Measurements from ENCODE around the gene KIF2C. TPM values are rescaled to one million over a fixed set of nuclear protein-coding genes. Genes with fewer than 3 reads are reported as not detected.

The KIF2C gene
- polyA plus RNA-seq, 1 donor from 2014 or later = 1.5 TPM

- H3K4me3 ChIP-seq (ENCODE audit: low read length) = no peak within 1 kb of the TSS
- no peaks in the 10 kb centered on the region for H3F3A ChIP-seq (ENCODE audit: insufficient read depth, low read length, poor library complexity, severe bottlenecking)
- no peak within 1 kb of the TSS for H2AFZ ChIP-seq (ENCODE audit: low read depth, low read length)
- no peaks in the 10 kb centered on the region for H3K9me2 ChIP-seq (ENCODE audit: insufficient read depth, low read length)
- H3K27me3 ChIP-seq (ENCODE audit: insufficient read depth, low read depth, low read length) = no peaks in the 10 kb centered on the region
- H4K20me1 ChIP-seq (ENCODE audit: insufficient read depth) = no peaks in the 10 kb centered on the region
- no peaks in the 10 kb centered on the region for H3K79me2 ChIP-seq (replicated peaks; ENCODE audit: insufficient read depth, low read length)
- H3K36me3 ChIP-seq (ENCODE audit: insufficient read depth, low read length) = no peaks in the 10 kb centered on the region
- H3K9me3 ChIP-seq (ENCODE audit: low read length) = no peaks in the 10 kb centered on the region
- TF ChIP-seq RAD21 (conservative IDR thresholded peaks at IDR 0.05) = no peak
- TF ChIP-seq CTCF (IDR thresholded peaks at IDR 0.05; ENCODE audit: poor library complexity, severe bottlenecking) = no peak
- TF ChIP-seq EP300 (conservative IDR thresholded peaks at IDR 0.05; ENCODE audit: poor library complexity, severe bottlenecking) = no peak
- no peak for TF ChIP-seq SMC3 (conservative IDR thresholded peaks at IDR 0.05; ENCODE audit: poor library complexity)
- no peak for TF ChIP-seq EZH2 (IDR thresholded peaks at IDR 0.05; ENCODE audit: borderline replicate concordance, insufficient read depth, low read length, poor library complexity, severe bottlenecking)
- TF ChIP-seq TAF1 (IDR thresholded peaks at IDR 0.05; ENCODE audit: low read depth) = no peak
- no peak within 1 kb of the TSS for H3K27ac ChIP-seq (ENCODE audit: low read length)
- H3K9ac ChIP-seq (ENCODE audit: low read length) = no peak within 1 kb of the TSS
- H3K4me2 ChIP-seq (ENCODE audit: low read length) = no peak within 1 kb of the TSS
Observed at GRCh38 chr1:44808063-44808937, 68.7 kb downstream of the KIF2C start, which contains the start of gene BTBD19. Gene BTBD19 (plus strand): TSS chr1:44808523. CDS start chr1:44808821, 298 bp downstream.

GRCh38 chr1:44808938-44809917 is 69.6 kb downstream of the KIF2C start:
- no peaks in the 10 kb centered on the region for H4K20me1 ChIP-seq (ENCODE audit: insufficient read depth)
- H3K79me2 ChIP-seq (replicated peaks; ENCODE audit: insufficient read depth, low read length) = no peaks in the 10 kb centered on the region
- no peaks in the 10 kb centered on the region for H3K9me2 ChIP-seq (ENCODE audit: insufficient read depth, low read length)
- no peaks in the 10 kb centered on the region for H3K27me3 ChIP-seq (ENCODE audit: insufficient read depth, low read depth, low read length)
- no peak overlapping the region for H2AFZ ChIP-seq (ENCODE audit: low read depth, low read length)
- no peak overlapping the region for H3K4me3 ChIP-seq (ENCODE audit: low read length)
- no peak overlapping the region for H3K9ac ChIP-seq (ENCODE audit: low read length)
- H3K9me3 ChIP-seq (ENCODE audit: low read length) = no peaks in the 10 kb centered on the region
- no peaks in the 10 kb centered on the region for H3F3A ChIP-seq (ENCODE audit: insufficient read depth, low read length, poor library complexity, severe bottlenecking)
- no peak overlapping the region for H3K27ac ChIP-seq (ENCODE audit: low read length)
- TF ChIP-seq EP300 (conservative IDR thresholded peaks at IDR 0.05; ENCODE audit: poor library complexity, severe bottlenecking) = no peak
- no peak for TF ChIP-seq CTCF (IDR thresholded peaks at IDR 0.05; ENCODE audit: poor library complexity, severe bottlenecking)
- TF ChIP-seq RAD21 (conservative IDR thresholded peaks at IDR 0.05) = no peak
- TF ChIP-seq REST (IDR thresholded peaks at IDR 0.05; ENCODE audit: borderline replicate concordance) = no peak
- TF ChIP-seq POLR2AphosphoS5 (IDR thresholded peaks at IDR 0.05) = no peak
- TF ChIP-seq EZH2 (IDR thresholded peaks at IDR 0.05; ENCODE audit: borderline replicate concordance, insufficient read depth, low read length, poor library complexity, severe bottlenecking) = no peak
- no peak for TF ChIP-seq TAF1 (IDR thresholded peaks at IDR 0.05; ENCODE audit: low read depth)
- no peak for TF ChIP-seq MXI1 (conservative IDR thresholded peaks at IDR 0.05; ENCODE audit: poor library complexity, severe bottlenecking)
- no peak for TF ChIP-seq SMC3 (conservative IDR thresholded peaks at IDR 0.05; ENCODE audit: poor library complexity)
- no peaks in the 10 kb centered on the region for H3K36me3 ChIP-seq (ENCODE audit: insufficient read depth, low read length)
- no peak overlapping the region for H3K4me2 ChIP-seq (ENCODE audit: low read length)

Data from neural cell (in vitro differentiated cells).